DOHH2 (cell line): ENCODE data around the gene FRMD8.

Experiments
- H3F3A ChIP-seq: fragments of 200-600 bp; sonication (generic), shearing (Covaris generic); 2 replicates; pipeline ENCODE4 v1.6.0; 2016; ENCODE audit warnings: antibody characterized with exemption, mild to moderate bottlenecking; ENCODE audit not compliant: control insufficient read depth, insufficient read depth
- H3K27ac ChIP-seq: fragments of 200-600 bp; sonication (generic); 2 replicates; pipeline ENCODE4 v1.5.1; 2014; ENCODE audit warnings: low read depth, mild to moderate bottlenecking, low read length, moderate library complexity
- H3K27me3 ChIP-seq: fragments of 200-600 bp; sonication (generic); 2 replicates; pipeline ENCODE4 v1.6.1; 2014; ENCODE audit warnings: mild to moderate bottlenecking, low read length, mixed read lengths; ENCODE audit not compliant: control insufficient read depth
- H3K36me3 ChIP-seq: fragments of 200-600 bp; sonication (generic); 2 replicates; pipeline ENCODE4 v1.6.1; 2014; ENCODE audit warnings: mild to moderate bottlenecking, low read length, moderate library complexity, mixed read lengths; ENCODE audit not compliant: control insufficient read depth
- H3K4me1 ChIP-seq: fragments of 200-600 bp; sonication (generic); 2 replicates; pipeline ENCODE4 v1.6.1; 2014; ENCODE audit warnings: mild to moderate bottlenecking, low read length, mixed read lengths; ENCODE audit not compliant: control insufficient read depth
- H3K4me2 ChIP-seq: fragments of 200-600 bp; sonication (generic); 2 replicates; pipeline ENCODE4 v1.6.0; 2014; ENCODE audit warnings: mild to moderate bottlenecking, low read length, moderate library complexity
- H3K4me3 ChIP-seq: fragments of 200-600 bp; sonication (generic); 2 replicates; pipeline ENCODE4 v1.5.1; 2014; ENCODE audit warnings: mild to moderate bottlenecking, low read length, mixed read lengths
- H3K79me2 ChIP-seq: fragments of 200-600 bp; sonication (generic); 2 replicates; pipeline ENCODE4 v1.6.1; 2014; ENCODE audit warnings: mild to moderate bottlenecking, low read length, mixed read lengths; ENCODE audit not compliant: control insufficient read depth
- H3K9me2 ChIP-seq: fragments of 200-600 bp; sonication (generic); replicated peaks from 2 replicates; pipeline ENCODE4 v1.6.1; 2014; ENCODE audit warnings: mild to moderate bottlenecking, low read length, mixed read lengths; ENCODE audit not compliant: control insufficient read depth
- H3K9me3 ChIP-seq: fragments of 200-600 bp; sonication (generic); 2 replicates; pipeline ENCODE4 v1.6.1; 2014; ENCODE audit warnings: antibody characterized with exemption, low read length, mixed read lengths; ENCODE audit not compliant: control insufficient read depth, insufficient read depth
- H4K20me1 ChIP-seq: fragments of 200-600 bp; sonication (generic); 2 replicates; pipeline ENCODE4 v1.6.0; 2014; ENCODE audit warnings: low read depth, mild to moderate bottlenecking, antibody characterized with exemption, low read length, moderate library complexity; ENCODE audit not compliant: control insufficient read depth, insufficient read depth
- CTCF ChIP-seq: fragments of 200-600 bp; sonication (generic); IDR thresholded peaks from one replicate; pipeline ENCODE4 v1.5.1; 2014; ENCODE audit warnings: antibody characterized with exemption, mild to moderate bottlenecking, low read depth, low read length; ENCODE audit not compliant: poor library complexity, severe bottlenecking
- EZH2phosphoT487 ChIP-seq: fragments of 200-600 bp; sonication (generic); IDR thresholded peaks from 2 replicates; pipeline ENCODE4 v1.6.1; 2017; ENCODE audit warnings: borderline replicate concordance, mild to moderate bottlenecking, antibody characterized with exemption, low read length, moderate library complexity, mixed read lengths

Gene FRMD8

GRCh38 chr11:65417702-65418430, 31.4 kb downstream of the FRMD8 start:
- Histone ChIP-seq H3K4me1 (peaks cover 74% of the 10 kb centered on the region), H3K4me2 (peak overlapping the region; percentile 88), H4K20me1 (no peaks in the 10 kb centered on the region), H3F3A (peaks cover 41% of the 10 kb centered on the region), H3K4me3 (peak overlapping the region; percentile 75), H3K9me2 (no peaks in the 10 kb centered on the region), H3K36me3 (peaks cover 14% of the 10 kb centered on the region), H3K9me3 (no peaks in the 10 kb centered on the region), H3K27ac (peak overlapping the region; percentile 90), H3K79me2 (peaks cover 51% of the 10 kb centered on the region), H3K27me3 (no peaks in the 10 kb centered on the region)
- TF ChIP-seq CTCF, result no peak
- TF ChIP-seq EZH2phosphoT487, result no peak

- Histone ChIP-seq H3K79me2 (peaks cover 56% of the 10 kb centered on the region), H3K27ac (peak overlapping the region; percentile 90), H3K27me3 (no peaks in the 10 kb centered on the region), H3F3A (peaks cover 41% of the 10 kb centered on the region), H3K9me2 (no peaks in the 10 kb centered on the region), H4K20me1 (no peaks in the 10 kb centered on the region), H3K4me2 (peak overlapping the region; percentile 88), H3K36me3 (peaks cover 19% of the 10 kb centered on the region), H3K9me3 (no peaks in the 10 kb centered on the region), H3K4me1 (peaks cover 74% of the 10 kb centered on the region), H3K4me3 (peak overlapping the region; percentile 75)
- TF ChIP-seq CTCF (no peak), EZH2phosphoT487 (no peak)
Observed at GRCh38 chr11:65418431-65418680, 31.9 kb downstream of the FRMD8 start.

- Histone ChIP-seq H3K36me3 (peaks cover 21% of the 10 kb centered on the region), H4K20me1 (no peaks in the 10 kb centered on the region), H3K27ac (peak overlapping the region; percentile 90), H3K4me3 (peak overlapping the region; percentile 75), H3K79me2 (peaks cover 61% of the 10 kb centered on the region), H3K4me1 (peaks cover 74% of the 10 kb centered on the region), H3K9me2 (no peaks in the 10 kb centered on the region), H3K27me3 (no peaks in the 10 kb centered on the region), H3K9me3 (no peaks in the 10 kb centered on the region), H3K4me2 (peak overlapping the region; percentile 88), H3F3A (peaks cover 45% of the 10 kb centered on the region)
- TF ChIP-seq CTCF, result no peak
- TF ChIP-seq EZH2phosphoT487, result no peak
Observed at GRCh38 chr11:65418681-65419459, 32.4 kb downstream of the FRMD8 start.
